Uterus (tissue), 2 donors: ENCODE data around the gene RGS7.

Experiments used
- CTCF ChIP-seq, 4 experiments: fragments of 200-600 bp in 2 of 4; fragments of 450-650 bp in 2 of 4; sonication (generic) in 2 of 4; IDR thresholded peaks; one replicate each; pipeline ENCODE4 v1.5.1; 2016 to 2019; ENCODE audit warnings: antibody characterized with exemption in 4 of 4, mild to moderate bottlenecking in 2 of 4, moderate library complexity in 1 of 4
- POLR2A ChIP-seq, 2 donors: fragments of 450-650 bp; IDR thresholded peaks; one replicate each; pipeline ENCODE4 v1.6.1; 2016; ENCODE audit warnings: antibody characterized with exemption in 2 of 2, mild to moderate bottlenecking in 1 of 2, moderate library complexity in 1 of 2

DNA sequence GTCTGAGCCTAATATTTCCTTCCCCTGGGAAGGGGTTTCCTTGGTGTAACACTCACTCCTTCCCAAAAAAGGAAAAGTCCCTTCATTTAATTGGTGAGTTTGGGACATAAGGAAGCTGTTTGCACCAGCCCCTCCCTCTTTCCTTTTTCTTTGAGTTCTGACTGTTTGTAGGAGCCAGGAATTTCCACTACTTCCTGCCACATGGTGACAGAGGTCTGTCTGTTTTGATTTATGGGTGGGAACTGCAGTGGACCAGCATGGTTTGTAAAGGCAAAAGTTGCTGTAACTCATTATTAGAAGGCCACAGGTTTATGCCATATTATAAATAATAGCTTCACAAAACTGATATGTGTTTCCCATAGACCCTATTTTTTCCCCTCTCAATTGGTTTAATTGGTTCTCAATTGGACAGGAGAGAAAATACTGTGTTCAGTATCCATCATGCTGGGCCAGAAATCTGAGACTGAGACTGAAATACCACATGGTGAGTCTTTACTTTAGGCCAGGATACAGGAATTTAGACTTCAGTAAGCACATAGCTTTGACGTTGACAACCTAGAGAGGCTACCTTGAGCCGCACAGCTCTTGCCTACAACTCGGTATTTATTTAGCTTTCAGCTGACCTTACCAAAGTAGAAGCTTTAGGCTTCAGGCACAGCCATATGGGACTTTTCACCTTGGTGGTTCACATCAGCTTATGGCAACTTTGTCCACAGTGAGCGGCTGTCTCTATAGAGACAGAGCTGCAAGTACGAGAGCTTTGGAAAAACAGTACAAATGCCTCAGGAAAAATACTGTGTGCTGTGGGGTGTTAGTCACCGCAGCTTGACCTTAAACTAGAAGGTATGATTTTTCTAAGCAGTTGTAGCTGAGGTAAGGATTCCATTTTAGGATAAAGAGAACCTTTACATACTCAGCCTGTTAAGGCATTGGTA is 40.0 kb upstream of the RGS7 start:
- no peak for TF ChIP-seq POLR2A (IDR thresholded peaks at IDR 0.05)
- TF ChIP-seq CTCF (IDR thresholded peaks at IDR 0.05), result no peak
